Measurements from ENCODE around the gene TMEM242.

The TMEM242 gene

GRCh38 chr6:157291356-157291755, 32.0 kb downstream of the TMEM242 start:
- in situ Hi-C loops (cut with HindIII; ENCODE audit: low sequenced_read_pairs), result no loop called here

GRCh38 chr6:157290797-157291196, 32.5 kb downstream of the TMEM242 start:
- in situ Hi-C loops (cut with HindIII; ENCODE audit: low sequenced_read_pairs), result no loop called here

GRCh38 chr6:157289764-157290163, 33.6 kb downstream of the TMEM242 start:
- in situ Hi-C loops (cut with HindIII; ENCODE audit: low sequenced_read_pairs), result no loop called here

DNA sequence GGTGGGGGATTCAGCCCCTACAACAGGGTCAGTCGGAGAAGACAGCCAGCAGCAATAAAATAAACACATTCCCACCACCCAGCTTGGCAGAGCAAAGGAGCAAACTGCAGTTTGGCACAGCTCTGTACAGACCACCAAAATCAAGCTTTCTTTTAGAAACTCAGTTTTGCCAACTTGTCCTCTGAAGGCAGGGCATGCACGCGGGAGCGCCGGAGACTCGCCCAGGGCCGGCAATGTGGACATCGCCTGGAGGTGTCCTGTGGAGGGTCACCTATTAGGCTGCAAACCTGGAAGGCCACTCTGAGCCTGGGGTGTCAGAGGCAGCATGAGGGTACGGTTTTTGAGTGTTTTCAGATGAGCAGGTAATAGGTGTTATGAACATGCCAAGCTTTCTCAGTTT, 34.7 kb downstream of the TMEM242 start:
- in situ Hi-C loops (cut with HindIII; ENCODE audit: low sequenced_read_pairs), result no loop called here

DNA sequence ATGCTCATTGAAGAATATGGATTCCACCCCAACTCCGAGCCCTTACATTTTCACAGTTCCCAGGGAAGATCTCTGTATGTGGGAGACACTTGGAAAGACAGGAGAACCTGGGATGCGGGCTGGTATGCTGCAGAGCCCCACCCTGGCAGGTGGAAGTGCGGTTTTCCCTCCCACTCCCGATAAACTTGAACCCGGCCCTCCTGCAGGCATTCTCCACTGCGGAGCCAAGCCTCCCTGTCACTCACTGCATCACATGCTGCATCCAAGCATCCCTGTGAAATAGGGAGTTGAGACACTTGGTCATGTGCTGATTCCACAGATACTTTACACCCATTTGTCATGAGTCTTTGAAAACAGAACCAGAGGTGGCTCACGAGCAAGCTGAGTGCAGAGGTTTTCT, 35.4 kb downstream of the TMEM242 start:
- in situ Hi-C loops (cut with HindIII; ENCODE audit: low sequenced_read_pairs), result no loop called here

- in situ Hi-C loops (cut with HindIII; ENCODE audit: low sequenced_read_pairs), result no loop called here
These were observed 36.0 kb downstream of the TMEM242 start for GRCh38 chr6:157287247-157287850.

GRCh38 chr6:157285422-157285779, 37.9 kb downstream of the TMEM242 start:
- in situ Hi-C loops (cut with HindIII; ENCODE audit: low sequenced_read_pairs), result no loop called here

- in situ Hi-C loops (cut with HindIII; ENCODE audit: low sequenced_read_pairs), result no loop called here
These were observed 38.4 kb downstream of the TMEM242 start for GRCh38 chr6:157284738-157285421.

DNA sequence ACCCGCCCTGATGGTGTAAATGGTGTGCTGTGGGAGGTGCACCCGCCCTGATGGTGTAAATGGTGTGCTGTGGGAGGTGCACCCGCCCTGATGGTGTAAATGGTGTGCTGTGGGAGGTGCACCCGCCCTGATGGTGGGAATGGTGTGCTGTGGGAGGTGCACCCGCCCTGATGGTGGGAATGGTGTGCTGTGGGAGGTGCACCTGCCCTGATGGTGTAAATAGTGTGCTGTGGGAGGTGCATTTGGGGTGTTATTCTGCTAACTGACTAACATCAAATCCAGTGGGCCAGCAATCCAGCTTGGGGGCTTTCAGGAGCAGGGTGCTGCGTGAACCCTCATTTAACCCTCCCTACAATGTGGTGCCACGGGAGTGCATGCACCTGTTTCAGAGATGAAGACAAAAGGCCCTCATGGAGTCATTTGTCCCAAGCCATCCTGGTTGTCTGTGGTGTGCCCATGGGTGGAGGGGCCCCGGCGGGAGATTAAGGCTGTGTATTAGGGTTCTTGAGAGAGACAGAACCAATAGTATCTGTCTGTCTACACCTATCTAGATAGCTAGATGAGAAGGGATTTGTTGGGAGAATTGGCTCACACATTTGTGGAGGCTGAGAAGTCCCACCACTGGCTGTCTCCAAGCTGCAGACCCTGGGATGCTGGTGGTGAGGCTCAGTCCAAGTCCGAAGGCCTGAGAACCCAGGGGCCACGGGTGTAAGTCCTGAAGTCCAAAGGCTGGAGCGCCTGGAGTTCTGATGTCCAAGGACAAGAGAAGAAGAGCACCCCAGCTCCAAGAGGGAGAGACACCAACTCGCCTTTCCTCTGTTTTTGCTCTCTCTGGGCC, 39.2 kb downstream of the TMEM242 start:
- in situ Hi-C loops (cut with HindIII; ENCODE audit: low sequenced_read_pairs), result no loop called here

- in situ Hi-C loops (cut with HindIII; ENCODE audit: low sequenced_read_pairs), result no loop called here
These were observed 39.9 kb downstream of the TMEM242 start for GRCh38 chr6:157283330-157283898.

DNA sequence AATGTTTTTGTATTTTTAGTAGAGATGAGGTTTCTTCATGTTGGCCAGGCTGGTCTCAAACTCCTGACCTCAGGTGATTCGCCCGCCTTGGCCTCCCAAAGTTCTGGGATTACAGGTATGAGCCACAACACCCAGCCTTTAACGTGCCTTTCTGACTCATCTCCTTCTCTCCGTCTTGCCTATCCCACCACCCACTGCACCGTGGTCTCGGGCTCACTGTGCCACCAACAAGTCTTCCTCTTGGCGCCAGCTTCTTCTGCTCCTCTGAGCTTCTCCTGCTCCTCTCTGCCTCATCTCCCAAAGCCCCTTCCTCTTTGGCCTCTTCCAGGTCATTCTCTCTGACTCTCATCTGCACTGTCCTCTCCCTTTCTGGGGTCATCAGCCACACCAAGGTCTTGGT, 41.0 kb downstream of the TMEM242 start:
- in situ Hi-C loops (cut with HindIII; ENCODE audit: low sequenced_read_pairs), result no loop called here

DNA sequence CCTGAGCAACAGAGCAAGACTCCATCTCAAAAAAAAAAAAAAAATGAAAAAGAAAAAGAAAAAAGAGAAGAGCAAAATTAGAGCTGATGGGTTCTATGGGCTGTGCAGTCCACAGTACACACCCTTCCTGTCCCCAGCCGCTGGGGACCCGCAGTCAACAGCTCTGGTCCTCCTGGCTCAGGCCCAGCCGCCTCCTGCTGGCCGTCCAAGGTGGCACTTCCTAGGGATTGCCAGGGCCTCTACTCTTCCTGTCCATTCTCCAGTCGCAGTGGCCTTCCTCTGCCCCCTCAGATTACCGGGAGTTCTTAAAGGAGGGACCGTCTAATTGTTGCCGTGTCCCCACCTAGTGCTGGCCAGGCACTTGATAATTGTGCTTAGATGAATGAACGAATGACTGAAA, 41.7 kb downstream of the TMEM242 start:
- in situ Hi-C loops (cut with HindIII; ENCODE audit: low sequenced_read_pairs), result no loop called here

GRCh38 chr6:157280947-157281346, 42.4 kb downstream of the TMEM242 start:
- in situ Hi-C loops (cut with HindIII; ENCODE audit: low sequenced_read_pairs), result no loop called here

GRCh38 chr6:157280157-157280556, 43.2 kb downstream of the TMEM242 start:
- in situ Hi-C loops (cut with HindIII; ENCODE audit: low sequenced_read_pairs), result no loop called here

- in situ Hi-C loops (cut with HindIII; ENCODE audit: low sequenced_read_pairs), result no loop called here
These were observed 45.1 kb downstream of the TMEM242 start for GRCh38 chr6:157278171-157278570.

DNA sequence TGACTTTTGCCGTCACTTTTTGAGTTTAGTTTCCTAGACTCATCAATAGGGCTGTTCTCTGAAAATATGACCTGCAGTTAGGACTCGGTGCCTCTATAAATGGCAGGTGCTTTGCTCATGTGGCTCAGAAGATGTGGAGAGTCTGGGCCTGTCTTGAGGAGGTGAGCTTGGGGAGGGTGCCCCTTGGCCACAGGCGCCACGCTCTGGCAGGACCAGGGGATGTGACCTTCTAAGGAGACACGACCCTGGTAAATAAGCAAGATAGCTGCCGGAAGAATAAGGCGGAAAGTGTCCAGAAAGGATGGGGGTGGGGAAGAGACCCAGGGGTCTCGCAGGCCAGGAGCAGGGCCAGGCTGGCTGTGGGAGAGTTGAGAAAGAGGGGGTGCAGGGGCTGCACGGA, 46.6 kb downstream of the TMEM242 start:
- in situ Hi-C loops (cut with HindIII; ENCODE audit: low sequenced_read_pairs), result no loop called here

DNA sequence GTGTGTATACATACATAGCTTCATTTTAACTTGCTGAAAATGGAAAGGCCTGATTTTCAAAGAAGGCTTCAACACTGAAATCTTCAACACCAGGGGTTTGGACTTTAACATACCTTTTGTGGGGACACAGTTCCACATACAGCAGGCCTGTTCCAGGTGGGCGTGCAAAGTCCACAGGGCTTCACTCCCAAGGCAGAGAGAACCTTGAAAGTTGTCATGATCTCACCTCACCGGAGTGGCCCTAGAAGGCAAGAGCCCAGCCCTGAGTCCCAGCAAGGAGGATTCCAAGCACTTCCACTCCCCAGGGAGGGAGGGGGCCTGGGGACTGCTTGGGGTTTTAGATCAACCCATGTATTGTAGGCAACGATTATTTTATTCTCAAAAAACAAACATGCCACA, 47.2 kb downstream of the TMEM242 start:
- in situ Hi-C loops (cut with HindIII; ENCODE audit: low sequenced_read_pairs), result no loop called here

DNA sequence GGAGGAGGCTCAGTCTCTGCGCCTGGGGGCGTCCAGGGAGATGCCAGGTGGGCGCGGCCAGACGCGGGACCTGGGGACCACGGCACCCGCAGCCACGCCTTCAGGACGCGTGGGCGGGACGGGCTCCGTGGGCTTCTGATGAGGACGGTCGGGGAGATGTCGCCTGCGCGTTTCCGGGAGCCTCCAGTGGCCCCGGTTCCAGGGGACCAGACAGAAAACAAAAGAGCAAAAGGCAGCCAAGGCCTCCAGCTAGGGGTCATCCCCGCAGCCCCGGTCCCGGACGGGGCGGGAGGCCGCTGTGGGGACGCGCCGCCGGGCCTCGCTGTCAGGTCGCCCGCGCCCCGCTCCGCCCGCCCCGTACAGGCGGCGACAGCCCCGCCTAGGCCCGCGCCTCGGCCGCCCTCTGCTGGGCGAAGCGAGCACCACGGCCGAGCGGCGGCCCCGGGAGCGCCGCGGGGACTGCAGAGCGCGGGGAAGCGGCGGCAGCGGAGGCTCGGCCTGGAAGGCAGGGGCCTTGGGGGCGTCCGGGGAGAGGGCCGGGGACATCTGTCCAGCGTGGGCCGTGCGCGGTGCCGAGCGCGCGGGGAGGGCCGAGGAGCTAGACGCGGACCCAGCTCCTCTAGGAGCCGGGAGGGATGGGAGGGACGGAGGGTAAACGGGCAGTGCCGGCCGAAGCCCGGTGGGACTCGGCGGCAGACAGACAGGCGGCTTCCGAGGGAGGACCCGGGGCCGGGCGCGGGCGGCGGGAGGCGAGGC, 48.7 kb downstream of the TMEM242 start:
- in situ Hi-C loops (cut with HindIII; ENCODE audit: low sequenced_read_pairs), result no loop called here

GRCh38 chr6:157273756-157274470, 49.4 kb downstream of the TMEM242 start:
- in situ Hi-C loops (cut with HindIII; ENCODE audit: low sequenced_read_pairs), result no loop called here

Data from DLD1 (cell line).